ENCODE measurements around the gene BBOX1.

- TF ChIP-seq CTCF (IDR thresholded peaks at IDR 0.05; ENCODE audit: low read depth, low read length, poor library complexity, severe bottlenecking) (no peak), EZH2phosphoT487 (IDR thresholded peaks at IDR 0.05; ENCODE audit: borderline replicate concordance, low read length) (no peak)
Observed at GRCh38 chr11:27022659-27023251, 17.9 kb upstream of the BBOX1 start.
